K562 (cell line): Measurements from ENCODE around the gene PTGER4. TPM values are rescaled to one million over a fixed set of nuclear protein-coding genes. Genes with fewer than 3 reads are reported as not detected.

ENCODE experiments used
- ATAC-seq: fragments of 200-7000 bp; cut with Tn5 transposase; 3 replicates; pipeline ENCODE4 v1.9.1; 2020; ENCODE audit warnings: moderate library complexity
- BruUV-seq: library from RNA; stranded (reverse); fragments of 400-500 nt; replicated peaks from 2 replicates; lab custom pipeline; 2021; lab: Mats Ljungman, UMichigan
- CTCF ChIA-PET: fragments of 300-600 bp; formaldehyde crosslinking; extraction: SDS; loops from one replicate; lab custom pipeline; 2021; ENCODE audit warnings: low intra/inter-chr PET ratio; lab: Yijun Ruan, JAX
- POLR2A ChIA-PET: fragments of 300-600, 350-650 bp; sonication (Branson Sonifier 250); formaldehyde crosslinking; extraction: SDS; loops from one replicate; lab custom pipeline; 2021; ENCODE audit warnings: antibody characterized with exemption, inconsistent platforms; lab: Yijun Ruan, JAX
- DNase-seq, 4 experiments: peaks; one replicate each; pipeline versions ENCODE4 v3.0.0 to v3.0.0-alpha.2; 2011 to 2018; ENCODE audit warnings: low spot score in 3 of 4, mixed read lengths in 3 of 4; ENCODE audit errors: extremely low read depth in 1 of 4
- FAIRE-seq: peaks from 2 replicates; lab custom pipeline; 2011; peaks lifted over from hg19 to GRCh38; lab: Jason Lieb, UNC
- H2AFZ ChIP-seq: 2 replicates; pipeline ENCODE4 v1.6.0; 2011; ENCODE audit warnings: low read depth, low read length, control low read depth, inconsistent platforms
- H3K27ac ChIP-seq: fragments of 200-600 bp; 3 replicates; pipeline ENCODE4 v1.8.0; 2011; ENCODE audit warnings: low read depth, mild to moderate bottlenecking, control low read depth, inconsistent platforms, low read length, moderate library complexity, mixed read lengths; ENCODE audit errors: extremely low read depth
- H3K27me3 ChIP-seq, 2 experiments: fragments of 300-600 bp in 1 of 2; 2 replicates in 1 of 2; 3 replicates in 1 of 2; pipeline versions ENCODE4 v1.6.0 to v1.8.0; 2011; ENCODE audit warnings: inconsistent platforms in 2 of 2, low read length in 2 of 2, mild to moderate bottlenecking in 1 of 2, mixed read lengths in 1 of 2, moderate library complexity in 1 of 2; ENCODE audit not compliant: control insufficient read depth in 2 of 2, insufficient read depth in 2 of 2
- H3K36me3 ChIP-seq: fragments of 300-600 bp; 3 replicates; pipeline ENCODE4 v1.8.0; 2011; ENCODE audit warnings: mild to moderate bottlenecking, low read length, inconsistent platforms; ENCODE audit not compliant: control insufficient read depth, insufficient read depth
- H3K4me1 ChIP-seq, 2 experiments: fragments of 200-600 bp in 1 of 2; replicated peaks in 1 of 2; 2 replicates in 1 of 2; 3 replicates in 1 of 2; pipeline versions ENCODE4 v1.5.1 to v1.8.0; 2011; ENCODE audit warnings: inconsistent platforms in 2 of 2, low read length in 2 of 2, mild to moderate bottlenecking in 1 of 2, mixed read lengths in 1 of 2, moderate library complexity in 1 of 2; ENCODE audit not compliant: control insufficient read depth in 2 of 2, insufficient read depth in 2 of 2
- H3K4me2 ChIP-seq: 2 replicates; pipeline ENCODE4 v1.6.1; 2011; ENCODE audit warnings: low read length, control low read depth, inconsistent platforms, mixed read lengths; ENCODE audit not compliant: insufficient read depth
- H3K4me3 ChIP-seq: fragments of 200-600 bp; sonication (generic), shearing (Covaris generic); 2 replicates; pipeline ENCODE4 v1.5.1; 2016; ENCODE audit warnings: control low read depth, inconsistent platforms
- H3K79me2 ChIP-seq: fragments of 200-600 bp; 3 replicates; pipeline ENCODE4 v1.8.0; 2011; ENCODE audit warnings: low read length, inconsistent platforms; ENCODE audit not compliant: control insufficient read depth, insufficient read depth
- H3K9ac ChIP-seq, 2 experiments: 2 replicates each; pipeline versions ENCODE4 v1.6.0 to v1.6.1; 2011; ENCODE audit warnings: low read depth in 2 of 2, low read length in 2 of 2, control low read depth in 1 of 2, inconsistent platforms in 1 of 2, mild to moderate bottlenecking in 1 of 2, mixed read lengths in 1 of 2; ENCODE audit not compliant: insufficient read depth in 1 of 2
- H3K9me1 ChIP-seq: one replicate; pipeline ENCODE4 v1.6.0; 2011; ENCODE audit warnings: inconsistent platforms, mild to moderate bottlenecking, low read length, moderate library complexity; ENCODE audit not compliant: control insufficient read depth, insufficient read depth
- H3K9me3 ChIP-seq: replicated peaks from 2 replicates; pipeline ENCODE4 v1.5.1; 2011; ENCODE audit warnings: low read depth, low read length, inconsistent platforms; ENCODE audit not compliant: control insufficient read depth, insufficient read depth
- H4K20me1 ChIP-seq: replicated peaks from 2 replicates; pipeline ENCODE4 v1.6.1; 2011; ENCODE audit warnings: low read length, inconsistent platforms, mixed read lengths; ENCODE audit not compliant: control insufficient read depth, insufficient read depth
- ADNP ChIP-seq: fragments of 200-800 bp; sonication (Bioruptor generic); IDR thresholded peaks from 2 replicates; pipeline ENCODE4 v1.6.1; 2016; ENCODE audit warnings: missing genetic modification characterization, missing compliant biosample characterization
- DMBX1 ChIP-seq: fragments of 250-450 bp; sonication (Bioruptor Pico); IDR thresholded peaks from 2 replicates; pipeline ENCODE4 v1.8.0; 2022; ENCODE audit warnings: inconsistent platforms, mild to moderate bottlenecking, moderate library complexity, borderline replicate concordance
- DPF2 ChIP-seq: fragments of 450-650 bp; IDR thresholded peaks from 2 replicates; pipeline ENCODE4 v1.6.1; 2016
- ETV5 ChIP-seq: sonication (generic); formaldehyde crosslinking; IDR thresholded peaks from 2 replicates; pipeline ENCODE4 v1.4.0; 2020; ENCODE audit warnings: low read depth, mild to moderate bottlenecking, missing genetic modification reagents
- MCM7 ChIP-seq, 2 experiments: fragments of 450-650 bp; IDR thresholded peaks; 2 replicates each; pipeline ENCODE4 v1.6.1; 2016 to 2018
- NR2F6 ChIP-seq: fragments of 450-650 bp; formaldehyde crosslinking; IDR thresholded peaks from 2 replicates; pipeline ENCODE4 v1.4.0; 2020; ENCODE audit warnings: mild to moderate bottlenecking
- SNIP1 ChIP-seq: fragments of 450-650 bp; IDR thresholded peaks from 2 replicates; pipeline ENCODE4 v1.7.1; 2017; ENCODE audit warnings: low read depth, mild to moderate bottlenecking
- TGIF2 ChIP-seq: sonication (generic); formaldehyde crosslinking; IDR thresholded peaks from 2 replicates; pipeline ENCODE4 v1.8.1; 2022; ENCODE audit warnings: mild to moderate bottlenecking, missing genetic modification reagents, moderate library complexity
- WGBS: fragments of 100-300 bp; shearing (Covaris generic); methylation state at CpG from one replicate; pipeline ENCODE4 v1.1.6; 2016; ENCODE audit warnings: low coverage, mixed read lengths; ENCODE audit not compliant: insufficient coverage; ENCODE audit errors: missing lambda C conversion rate; 5-methylcytosine and 5-hydroxymethylcytosine counted together
- in situ Hi-C: fragments of 300-500 bp; cut with MboI; formaldehyde crosslinking; loops from 4 replicates; pipeline ENCODE4 v1.15.0; 2018; ENCODE audit warnings: inconsistent platforms, mixed read lengths
- intact Hi-C: fragments of 100-400 bp; cut with micrococcal nuclease; formaldehyde crosslinking; loops from 2 replicates; pipeline ENCODE4 v1.14.2; 2022
- polyA plus RNA-seq, 8 experiments: library from polyadenylated mRNA; depleted of rRNA in 4 of 8; stranded (reverse) in 5 of 8; unstranded in 3 of 8; fragments of >200 nt; fragmentation: Nextera tagmentation in 2 of 8; fragmentation: Illumina TruSeq in 1 of 8; extraction: Ambion mirVana in 2 of 8; extraction: Trizol in 1 of 8; gene quantifications; 2 replicates each; pipeline versions ENCODE4 v1.2.1 to v1.2.3, GENCODE V29; 2011 to 2014; ENCODE audit warnings: inconsistent platforms in 1 of 8, missing spikeins in 1 of 8
- total RNA-seq, 7 experiments: library from RNA; depleted of rRNA in 6 of 7; stranded (reverse); fragments of >200 nt in 6 of 7; fragmentation: Illumina TruSeq in 2 of 7; extraction: Trizol in 2 of 7; gene quantifications; 2 replicates each; pipeline versions ENCODE4 v1.2.1 to v1.2.3, GENCODE V29; 2011 to 2021; ENCODE audit warnings: low replicate concordance in 1 of 7
- TF ChIP-seq, protein P1 (sequence below): fragments of 450-650 bp; IDR thresholded peaks from 2 replicates; pipeline ENCODE4 v1.6.1; 2016; ENCODE audit warnings: mild to moderate bottlenecking
- TF ChIP-seq, protein P2 (sequence below): fragments of 450-650 bp; formaldehyde crosslinking; IDR thresholded peaks from 2 replicates; pipeline ENCODE4 v1.4.0; 2020; ENCODE audit warnings: mild to moderate bottlenecking, moderate library complexity
- TF ChIP-seq, protein P3 (sequence below), 2 experiments: fragments of 450-650 bp in 1 of 2; IDR thresholded peaks; 2 replicates each; pipeline ENCODE4 v1.6.1; 2011 to 2017; ENCODE audit warnings: low read depth in 2 of 2, antibody characterized with exemption in 1 of 2, borderline replicate concordance in 1 of 2, low read length in 1 of 2, mild to moderate bottlenecking in 1 of 2, mixed read lengths in 1 of 2; ENCODE audit not compliant: control insufficient read depth in 1 of 2

Gene PTGER4
- total and polyA plus RNA-seq, 9 of the 15 experiments (the other 6 are each of a cell fraction or from before 2014, with no cell fraction given), result 0.31 TPM; not detected in 8

DNA sequence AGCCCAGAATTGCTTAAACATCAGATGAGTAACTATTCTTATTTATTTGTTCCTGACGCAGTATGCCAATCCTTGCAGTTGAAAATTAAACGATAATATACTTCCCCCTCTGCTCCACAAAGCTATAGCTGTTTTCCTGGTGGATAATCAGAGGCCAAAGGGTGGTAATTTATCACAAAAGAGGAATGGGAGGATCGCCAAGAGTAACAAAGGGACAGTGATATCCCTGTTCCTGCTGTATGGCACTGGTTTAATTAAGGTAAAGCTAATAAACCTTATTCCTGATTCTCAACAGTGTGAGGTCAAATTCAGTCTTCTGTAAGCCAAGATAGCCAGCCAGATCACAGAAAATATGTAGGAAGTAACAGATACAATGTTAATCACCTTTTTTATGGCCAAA is 33.4 kb upstream of the PTGER4 start (continued):
- TF ChIP-seq, protein P1, sequence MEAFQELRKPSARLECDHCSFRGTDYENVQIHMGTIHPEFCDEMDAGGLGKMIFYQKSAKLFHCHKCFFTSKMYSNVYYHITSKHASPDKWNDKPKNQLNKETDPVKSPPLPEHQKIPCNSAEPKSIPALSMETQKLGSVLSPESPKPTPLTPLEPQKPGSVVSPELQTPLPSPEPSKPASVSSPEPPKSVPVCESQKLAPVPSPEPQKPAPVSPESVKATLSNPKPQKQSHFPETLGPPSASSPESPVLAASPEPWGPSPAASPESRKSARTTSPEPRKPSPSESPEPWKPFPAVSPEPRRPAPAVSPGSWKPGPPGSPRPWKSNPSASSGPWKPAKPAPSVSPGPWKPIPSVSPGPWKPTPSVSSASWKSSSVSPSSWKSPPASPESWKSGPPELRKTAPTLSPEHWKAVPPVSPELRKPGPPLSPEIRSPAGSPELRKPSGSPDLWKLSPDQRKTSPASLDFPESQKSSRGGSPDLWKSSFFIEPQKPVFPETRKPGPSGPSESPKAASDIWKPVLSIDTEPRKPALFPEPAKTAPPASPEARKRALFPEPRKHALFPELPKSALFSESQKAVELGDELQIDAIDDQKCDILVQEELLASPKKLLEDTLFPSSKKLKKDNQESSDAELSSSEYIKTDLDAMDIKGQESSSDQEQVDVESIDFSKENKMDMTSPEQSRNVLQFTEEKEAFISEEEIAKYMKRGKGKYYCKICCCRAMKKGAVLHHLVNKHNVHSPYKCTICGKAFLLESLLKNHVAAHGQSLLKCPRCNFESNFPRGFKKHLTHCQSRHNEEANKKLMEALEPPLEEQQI, result no peak
- TF ChIP-seq MCM7 (IDR thresholded peaks at IDR 0.05), result no peak
- TF ChIP-seq, protein P2, sequence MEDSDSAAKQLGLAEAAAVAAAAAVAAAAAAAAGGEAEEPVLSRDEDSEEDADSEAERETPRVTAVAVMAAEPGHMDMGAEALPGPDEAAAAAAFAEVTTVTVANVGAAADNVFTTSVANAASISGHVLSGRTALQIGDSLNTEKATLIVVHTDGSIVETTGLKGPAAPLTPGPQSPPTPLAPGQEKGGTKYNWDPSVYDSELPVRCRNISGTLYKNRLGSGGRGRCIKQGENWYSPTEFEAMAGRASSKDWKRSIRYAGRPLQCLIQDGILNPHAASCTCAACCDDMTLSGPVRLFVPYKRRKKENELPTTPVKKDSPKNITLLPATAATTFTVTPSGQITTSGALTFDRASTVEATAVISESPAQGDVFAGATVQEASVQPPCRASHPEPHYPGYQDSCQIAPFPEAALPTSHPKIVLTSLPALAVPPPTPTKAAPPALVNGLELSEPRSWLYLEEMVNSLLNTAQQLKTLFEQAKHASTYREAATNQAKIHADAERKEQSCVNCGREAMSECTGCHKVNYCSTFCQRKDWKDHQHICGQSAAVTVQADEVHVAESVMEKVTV, result no peak

GRCh38 chr5:40648150-40648549 is 31.6 kb upstream of the PTGER4 start:
- no peak overlapping the region for H3K4me3 ChIP-seq
- no peak for DNase-seq
- no peak overlapping the region for H3K27ac ChIP-seq
- intact Hi-C loops (no loop called here), in situ Hi-C loops (no loop called here)
- ATAC-seq, result no peak
- CTCF ChIA-PET, result no interaction called here
- no peaks in the 10 kb centered on the region for H3K9me3 ChIP-seq
- no peak for FAIRE-seq
- WGBS, result 0% methylated on average over 1 of the region's 1 CpG
- no peak for TF ChIP-seq ADNP
- TF ChIP-seq DMBX1 (CRISPR knock-in tag), result no peak
- no peak for TF ChIP-seq ETV5 (CRISPR knock-in tag)
- TF ChIP-seq DPF2, result no peak
- TF ChIP-seq NR2F6 (CRISPR knock-in tag), result no peak
- no peak for TF ChIP-seq SNIP1
- TF ChIP-seq, protein P3, sequence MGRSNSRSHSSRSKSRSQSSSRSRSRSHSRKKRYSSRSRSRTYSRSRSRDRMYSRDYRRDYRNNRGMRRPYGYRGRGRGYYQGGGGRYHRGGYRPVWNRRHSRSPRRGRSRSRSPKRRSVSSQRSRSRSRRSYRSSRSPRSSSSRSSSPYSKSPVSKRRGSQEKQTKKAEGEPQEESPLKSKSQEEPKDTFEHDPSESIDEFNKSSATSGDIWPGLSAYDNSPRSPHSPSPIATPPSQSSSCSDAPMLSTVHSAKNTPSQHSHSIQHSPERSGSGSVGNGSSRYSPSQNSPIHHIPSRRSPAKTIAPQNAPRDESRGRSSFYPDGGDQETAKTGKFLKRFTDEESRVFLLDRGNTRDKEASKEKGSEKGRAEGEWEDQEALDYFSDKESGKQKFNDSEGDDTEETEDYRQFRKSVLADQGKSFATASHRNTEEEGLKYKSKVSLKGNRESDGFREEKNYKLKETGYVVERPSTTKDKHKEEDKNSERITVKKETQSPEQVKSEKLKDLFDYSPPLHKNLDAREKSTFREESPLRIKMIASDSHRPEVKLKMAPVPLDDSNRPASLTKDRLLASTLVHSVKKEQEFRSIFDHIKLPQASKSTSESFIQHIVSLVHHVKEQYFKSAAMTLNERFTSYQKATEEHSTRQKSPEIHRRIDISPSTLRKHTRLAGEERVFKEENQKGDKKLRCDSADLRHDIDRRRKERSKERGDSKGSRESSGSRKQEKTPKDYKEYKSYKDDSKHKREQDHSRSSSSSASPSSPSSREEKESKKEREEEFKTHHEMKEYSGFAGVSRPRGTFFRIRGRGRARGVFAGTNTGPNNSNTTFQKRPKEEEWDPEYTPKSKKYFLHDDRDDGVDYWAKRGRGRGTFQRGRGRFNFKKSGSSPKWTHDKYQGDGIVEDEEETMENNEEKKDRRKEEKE (IDR thresholded peaks at IDR 0.05; ENCODE audit: borderline replicate concordance in 1 of 2, control insufficient read depth in 1 of 2, low read depth in 2 of 2, low read length in 1 of 2), result no peak
- no peak for TF ChIP-seq TGIF2
- H3K36me3 ChIP-seq, result no peaks in the 10 kb centered on the region
- H3K27me3 ChIP-seq, result no peaks in the 10 kb centered on the region
- H3K9ac ChIP-seq, result no peak overlapping the region
- BruUV-seq, result no TSS peak
- H3K9me1 ChIP-seq, result no peaks in the 10 kb centered on the region
- H3K79me2 ChIP-seq, result no peaks in the 10 kb centered on the region
- H3K4me2 ChIP-seq, result no peak overlapping the region
- H2AFZ ChIP-seq, result no peak overlapping the region
- POLR2A ChIA-PET, result no interaction called here
- no peaks in the 10 kb centered on the region for H3K4me1 ChIP-seq
- H4K20me1 ChIP-seq, result no peaks in the 10 kb centered on the region
